ENCODE results near the gene PLOD1.

DNA sequence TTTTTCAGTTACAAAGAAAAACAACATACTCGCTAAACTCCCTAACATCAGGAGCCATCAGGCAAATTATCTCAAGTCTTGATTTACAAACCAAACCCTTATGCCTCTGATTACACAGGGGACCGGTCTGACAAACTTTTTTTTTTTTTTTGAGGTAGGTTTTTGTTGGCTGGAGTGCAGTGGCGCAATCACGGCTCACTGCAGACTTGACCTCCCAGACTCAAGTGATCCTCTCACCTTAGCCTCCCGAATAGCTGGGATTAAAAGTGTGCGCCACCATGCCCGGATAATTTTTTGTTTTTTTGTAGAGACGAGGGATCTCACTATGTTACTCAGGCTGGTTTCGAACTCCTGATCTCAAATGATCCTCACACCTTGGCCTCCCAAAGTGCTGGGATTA, 81.0 kb downstream of the PLOD1 start:
- TF ChIP-seq, protein P1, sequence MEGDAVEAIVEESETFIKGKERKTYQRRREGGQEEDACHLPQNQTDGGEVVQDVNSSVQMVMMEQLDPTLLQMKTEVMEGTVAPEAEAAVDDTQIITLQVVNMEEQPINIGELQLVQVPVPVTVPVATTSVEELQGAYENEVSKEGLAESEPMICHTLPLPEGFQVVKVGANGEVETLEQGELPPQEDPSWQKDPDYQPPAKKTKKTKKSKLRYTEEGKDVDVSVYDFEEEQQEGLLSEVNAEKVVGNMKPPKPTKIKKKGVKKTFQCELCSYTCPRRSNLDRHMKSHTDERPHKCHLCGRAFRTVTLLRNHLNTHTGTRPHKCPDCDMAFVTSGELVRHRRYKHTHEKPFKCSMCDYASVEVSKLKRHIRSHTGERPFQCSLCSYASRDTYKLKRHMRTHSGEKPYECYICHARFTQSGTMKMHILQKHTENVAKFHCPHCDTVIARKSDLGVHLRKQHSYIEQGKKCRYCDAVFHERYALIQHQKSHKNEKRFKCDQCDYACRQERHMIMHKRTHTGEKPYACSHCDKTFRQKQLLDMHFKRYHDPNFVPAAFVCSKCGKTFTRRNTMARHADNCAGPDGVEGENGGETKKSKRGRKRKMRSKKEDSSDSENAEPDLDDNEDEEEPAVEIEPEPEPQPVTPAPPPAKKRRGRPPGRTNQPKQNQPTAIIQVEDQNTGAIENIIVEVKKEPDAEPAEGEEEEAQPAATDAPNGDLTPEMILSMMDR (IDR thresholded peaks at IDR 0.05; ENCODE audit: poor library complexity, severe bottlenecking): no peak
- TF ChIP-seq EP300 (conservative IDR thresholded peaks at IDR 0.05; ENCODE audit: poor library complexity, severe bottlenecking): no peak
- TF ChIP-seq, protein P2, sequence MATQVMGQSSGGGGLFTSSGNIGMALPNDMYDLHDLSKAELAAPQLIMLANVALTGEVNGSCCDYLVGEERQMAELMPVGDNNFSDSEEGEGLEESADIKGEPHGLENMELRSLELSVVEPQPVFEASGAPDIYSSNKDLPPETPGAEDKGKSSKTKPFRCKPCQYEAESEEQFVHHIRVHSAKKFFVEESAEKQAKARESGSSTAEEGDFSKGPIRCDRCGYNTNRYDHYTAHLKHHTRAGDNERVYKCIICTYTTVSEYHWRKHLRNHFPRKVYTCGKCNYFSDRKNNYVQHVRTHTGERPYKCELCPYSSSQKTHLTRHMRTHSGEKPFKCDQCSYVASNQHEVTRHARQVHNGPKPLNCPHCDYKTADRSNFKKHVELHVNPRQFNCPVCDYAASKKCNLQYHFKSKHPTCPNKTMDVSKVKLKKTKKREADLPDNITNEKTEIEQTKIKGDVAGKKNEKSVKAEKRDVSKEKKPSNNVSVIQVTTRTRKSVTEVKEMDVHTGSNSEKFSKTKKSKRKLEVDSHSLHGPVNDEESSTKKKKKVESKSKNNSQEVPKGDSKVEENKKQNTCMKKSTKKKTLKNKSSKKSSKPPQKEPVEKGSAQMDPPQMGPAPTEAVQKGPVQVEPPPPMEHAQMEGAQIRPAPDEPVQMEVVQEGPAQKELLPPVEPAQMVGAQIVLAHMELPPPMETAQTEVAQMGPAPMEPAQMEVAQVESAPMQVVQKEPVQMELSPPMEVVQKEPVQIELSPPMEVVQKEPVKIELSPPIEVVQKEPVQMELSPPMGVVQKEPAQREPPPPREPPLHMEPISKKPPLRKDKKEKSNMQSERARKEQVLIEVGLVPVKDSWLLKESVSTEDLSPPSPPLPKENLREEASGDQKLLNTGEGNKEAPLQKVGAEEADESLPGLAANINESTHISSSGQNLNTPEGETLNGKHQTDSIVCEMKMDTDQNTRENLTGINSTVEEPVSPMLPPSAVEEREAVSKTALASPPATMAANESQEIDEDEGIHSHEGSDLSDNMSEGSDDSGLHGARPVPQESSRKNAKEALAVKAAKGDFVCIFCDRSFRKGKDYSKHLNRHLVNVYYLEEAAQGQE (IDR thresholded peaks at IDR 0.05; ENCODE audit: borderline replicate concordance): no peak
- no peak for TF ChIP-seq EZH2 (IDR thresholded peaks at IDR 0.05; ENCODE audit: borderline replicate concordance, insufficient read depth, low read length, poor library complexity, severe bottlenecking)
- no peak for TF ChIP-seq POLR2AphosphoS5 (IDR thresholded peaks at IDR 0.05)
- TF ChIP-seq RAD21 (conservative IDR thresholded peaks at IDR 0.05): no peak
